Measurements from ENCODE around the gene RHNO1. TPM values are rescaled to one million over a fixed set of nuclear protein-coding genes. Genes with fewer than 3 reads are reported as not detected.
"Not testable (repeated sequence)": the region's sequence is repeated elsewhere in the genome, so short reads cannot be mapped to it uniquely, and the experiment has no call there.

Gene RHNO1
- total RNA-seq, 1 donor from 2014 or later: 42.1 TPM

- intact Hi-C loops (cut with micrococcal nuclease): loop anchor here (10.0 kb wide), 1 partner anchor 86 kb away; no protein-coding TSS in a partner anchor
These were observed 18.7 kb upstream of the RHNO1 start for GRCh38 chr12:2858334-2858733.

GRCh38 chr12:2858944-2859421 lies 18.0 kb upstream of the RHNO1 start:
- intact Hi-C loops (cut with micrococcal nuclease): loop anchor here (10.0 kb wide), 1 partner anchor 86 kb away; no protein-coding TSS in a partner anchor

GRCh38 chr12:2860170-2860569 lies 16.9 kb upstream of the RHNO1 start:
- intact Hi-C loops (cut with micrococcal nuclease): no loop called here

- intact Hi-C loops (cut with micrococcal nuclease): no loop called here
These were observed 14.1 kb upstream of the RHNO1 start for GRCh38 chr12:2862876-2863275.

GRCh38 chr12:2863402-2863801 lies 13.6 kb upstream of the RHNO1 start:
- intact Hi-C loops (cut with micrococcal nuclease): not testable (repeated sequence)

- intact Hi-C loops (cut with micrococcal nuclease): no loop called here
These were observed 12.8 kb upstream of the RHNO1 start for GRCh38 chr12:2864198-2864597.

GRCh38 chr12:2868986-2869632 lies 7.9 kb upstream of the RHNO1 start:
- intact Hi-C loops (cut with micrococcal nuclease): not testable (repeated sequence)

- intact Hi-C loops (cut with micrococcal nuclease): loop anchor here (1.0 to 2.0 kb wide), 2 partner anchors 14 to 64 kb away; partner anchors contain the start of genes ITFG2 and TULP3
These were observed 484 bp upstream of the RHNO1 start for GRCh38 chr12:2876431-2877046.

GRCh38 chr12:2877953-2878732 lies 1.1 kb downstream of the RHNO1 start:
- intact Hi-C loops (cut with micrococcal nuclease): loop anchor here (1.0 to 2.0 kb wide), 2 partner anchors 12 to 65 kb away; partner anchors contain the start of genes ITFG2 and TULP3

- intact Hi-C loops (cut with micrococcal nuclease): no loop called here
These were observed 2.8 kb downstream of the RHNO1 start for GRCh38 chr12:2879853-2880252.

- intact Hi-C loops (cut with micrococcal nuclease): loop anchor here (1.0 kb wide), 1 partner anchor 156 kb away; no protein-coding TSS in a partner anchor
These were observed 7.8 kb downstream of the RHNO1 start for GRCh38 chr12:2884810-2885209.

- intact Hi-C loops (cut with micrococcal nuclease): no loop called here
These were observed 9.9 kb downstream of the RHNO1 start for GRCh38 chr12:2886768-2887450.

GRCh38 chr12:2890001-2890387 lies 13.0 kb downstream of the RHNO1 start:
- intact Hi-C loops (cut with micrococcal nuclease): loop anchor here (1.0 to 5.0 kb wide), 3 partner anchors 13 to 151 kb away; partner anchors contain the start of genes FOXM1, ITFG2 and RHNO1

- intact Hi-C loops (cut with micrococcal nuclease): loop anchor here (1.0 to 5.0 kb wide), 3 partner anchors 13 to 150 kb away; partner anchors contain the start of genes FOXM1, ITFG2 and RHNO1
These were observed 13.6 kb downstream of the RHNO1 start, which contains the start of gene TULP3 for GRCh38 chr12:2890388-2891239. Gene TULP3, plus strand, starts transcription at chr12:2890891. Its CDS starts 57 bp downstream, at chr12:2890948.

- intact Hi-C loops (cut with micrococcal nuclease): loop anchor here (2.0 to 5.0 kb wide), 2 partner anchors 79 to 149 kb away; partner anchors contain the start of gene ITFG2
These were observed 14.4 kb downstream of the RHNO1 start for GRCh38 chr12:2891240-2892053.

- intact Hi-C loops (cut with micrococcal nuclease): loop anchor here (5.0 kb wide), 1 partner anchor 80 kb away; the partner anchor contains the start of gene ITFG2
These were observed 15.2 kb downstream of the RHNO1 start for GRCh38 chr12:2892246-2892645.

- intact Hi-C loops (cut with micrococcal nuclease): loop anchor here (5.0 kb wide), 1 partner anchor 81 kb away; the partner anchor contains the start of gene ITFG2
These were observed 16.0 kb downstream of the RHNO1 start for GRCh38 chr12:2893007-2893406.

- intact Hi-C loops (cut with micrococcal nuclease): no loop called here
These were observed 18.0 kb downstream of the RHNO1 start for GRCh38 chr12:2895051-2895451.

- intact Hi-C loops (cut with micrococcal nuclease): no loop called here
These were observed 18.5 kb downstream of the RHNO1 start for GRCh38 chr12:2895511-2895910.

Data from T-helper 2 cell treated with Interferon-gamma antibody and Interleukin-4, amounts not matched to agents 100 ng/mL and 5 ng/mL, for 36 hours (primary cell).